Naive thymus-derived CD8-positive, alpha-beta T cell (primary cell): ENCODE data around the gene C1S. TPM values are rescaled to one million over a fixed set of nuclear protein-coding genes. Genes with fewer than 3 reads are reported as not detected.
"Not testable (repeated sequence)": the region's sequence is repeated elsewhere in the genome, so short reads cannot be mapped to it uniquely, and the experiment has no call there.

Experiments used
- ATAC-seq, 2 donors: fragments of 150-1000 bp; cut with Tn5 transposase in 1 of 2; sonication (Bioruptor Pico), chemical (Tn5 transposase) in 1 of 2; 1 replicate in 1 of 2; 2 replicates in 1 of 2; pipeline ENCODE4 v1.10.0; 2021; ENCODE audit warnings: mild to moderate bottlenecking in 2 of 2, moderate library complexity in 2 of 2
- POLR2A ChIA-PET: fragments of 350-600 bp; sonication (Branson Sonifier 250); formaldehyde crosslinking; loops from one replicate; lab custom pipeline; 2021; ENCODE audit warnings: antibody characterized with exemption; lab: Charles Lee
- DNase-seq, 10 donors: peaks; one replicate each; pipeline versions ENCODE4 v3.0.0 to v3.0.0-alpha.2; 2020 to 2022
- H3K27ac Mint-ChIP-seq, 10 donors: one replicate each; pipeline ENCODE4 v1.8.0; 2020 to 2022; ENCODE audit warnings: mild to moderate bottlenecking in 10 of 10, mixed read lengths in 10 of 10, moderate library complexity in 4 of 10, inconsistent platforms in 1 of 10
- H3K27me3 Mint-ChIP-seq, 5 donors: one replicate each; pipeline ENCODE4 v1.8.0; 2021 to 2022; ENCODE audit warnings: mixed read lengths in 5 of 5
- H3K36me3 Mint-ChIP-seq, 3 donors: one replicate each; pipeline ENCODE4 v1.8.0; 2020 to 2022; ENCODE audit warnings: mixed read lengths in 3 of 3, mild to moderate bottlenecking in 2 of 3, inconsistent platforms in 1 of 3
- H3K4me1 Mint-ChIP-seq, 4 donors: one replicate each; pipeline ENCODE4 v1.8.0; 2021 to 2022; ENCODE audit warnings: mixed read lengths in 4 of 4
- H3K4me3 Mint-ChIP-seq, 10 donors: one replicate each; pipeline ENCODE4 v1.8.0; 2020 to 2022; ENCODE audit warnings: mild to moderate bottlenecking in 10 of 10, mixed read lengths in 10 of 10, moderate library complexity in 6 of 10, inconsistent platforms in 1 of 10
- H3K9me3 Mint-ChIP-seq, 9 donors: one replicate each; pipeline ENCODE4 v1.8.0; 2020 to 2022; ENCODE audit warnings: mixed read lengths in 9 of 9, mild to moderate bottlenecking in 3 of 9, inconsistent platforms in 1 of 9, moderate library complexity in 1 of 9
- polyA plus RNA-seq, 3 donors: library from polyadenylated mRNA; unstranded; fragments of 300-500 nt; fragmentation: Illumina TruSeq; gene quantifications; one replicate each; pipeline ENCODE4 v1.2.3, GENCODE V29; 2021
- total RNA-seq, 8 experiments: library from RNA in 2 of 8; stranded (reverse) in 2 of 8; gene quantifications; one replicate each; pipeline ENCODE4 v1.2.3 and lab custom pipeline; 2021 to 2026

The C1S gene
- total and polyA plus RNA-seq, 5 experiments from 2014 or later, result 0.15 to 3.3 (median 2.3) TPM; not detected in 2

GRCh38 chr12:7049445-7049951, 11.0 kb upstream of the C1S start:
- Mint-ChIP-seq H3K4me1 (peaks cover 2 to 14% (median 10%) of the 10 kb centered on the region in 4 donors), H3K27me3 (peaks cover 0 to 11% (median 0%) of the 10 kb centered on the region in 5 donors)
- POLR2A ChIA-PET, DNase-seq, H3K9me3 Mint-ChIP-seq, ATAC-seq, H3K4me3 Mint-ChIP-seq, H3K36me3 Mint-ChIP-seq, H3K27ac Mint-ChIP-seq: not testable (repeated sequence)

- H3K36me3 Mint-ChIP-seq, H3K27ac Mint-ChIP-seq, H3K9me3 Mint-ChIP-seq, H3K4me3 Mint-ChIP-seq, DNase-seq, POLR2A ChIA-PET, ATAC-seq: not testable (repeated sequence)
- Mint-ChIP-seq H3K4me1 (peaks cover 2 to 14% (median 10%) of the 10 kb centered on the region in 4 donors), H3K27me3 (peaks cover 0 to 13% (median 0%) of the 10 kb centered on the region in 5 donors)
Observed at GRCh38 chr12:7049973-7050372, 10.5 kb upstream of the C1S start.

GRCh38 chr12:7054925-7055324, 5.6 kb upstream of the C1S start:
- no peaks in the 10 kb centered on the region for H3K4me1 Mint-ChIP-seq
- DNase-seq (no peak), ATAC-seq (no peak)
- no peak overlapping the region for H3K27ac Mint-ChIP-seq
- H3K27me3 Mint-ChIP-seq, result peaks cover 3 to 24% (median 14%) of the 10 kb centered on the region in 5 donors
- no peaks in the 10 kb centered on the region for H3K36me3 Mint-ChIP-seq
- H3K9me3 Mint-ChIP-seq, result no peaks in the 10 kb centered on the region
- no peak overlapping the region for H3K4me3 Mint-ChIP-seq
- POLR2A ChIA-PET, result no interaction called here

- H3K4me3 Mint-ChIP-seq, H3K27ac Mint-ChIP-seq, POLR2A ChIA-PET, ATAC-seq, DNase-seq, H3K36me3 Mint-ChIP-seq, H3K9me3 Mint-ChIP-seq, H3K4me1 Mint-ChIP-seq: not testable (repeated sequence)
- H3K27me3 Mint-ChIP-seq, result peaks cover 3 to 30% (median 19%) of the 10 kb centered on the region in 5 donors
Observed at GRCh38 chr12:7055736-7056135, 4.8 kb upstream of the C1S start.

- Mint-ChIP-seq H3K9me3 (no peaks in the 10 kb centered on the region), H3K4me1 (no peaks in the 10 kb centered on the region), H3K36me3 (no peaks in the 10 kb centered on the region), H3K4me3 (no peak overlapping the region), H3K27ac (no peak overlapping the region), H3K27me3 (peaks cover 6 to 29% (median 27%) of the 10 kb centered on the region in 5 donors)
- DNase-seq (no peak), ATAC-seq (no peak)
- POLR2A ChIA-PET, result no interaction called here
Observed at GRCh38 chr12:7058163-7058845, 2.2 kb upstream of the C1S start.

GRCh38 chr12:7058850-7059395, 1.6 kb upstream of the C1S start:
- DNase-seq, result no peak
- no peaks in the 10 kb centered on the region for H3K4me1 Mint-ChIP-seq
- H3K27ac Mint-ChIP-seq, result no peak overlapping the region
- POLR2A ChIA-PET, result no interaction called here
- H3K36me3 Mint-ChIP-seq, result no peaks in the 10 kb centered on the region
- H3K9me3 Mint-ChIP-seq, result no peaks in the 10 kb centered on the region
- peaks cover 6 to 29% (median 27%) of the 10 kb centered on the region in 5 donors for H3K27me3 Mint-ChIP-seq
- no peak overlapping the region for H3K4me3 Mint-ChIP-seq
- no peak for ATAC-seq

GRCh38 chr12:7059780-7060179, 738 bp upstream of the C1S start:
- Mint-ChIP-seq H3K4me1 (no peaks in the 10 kb centered on the region), H3K27ac (no peak overlapping the region), H3K36me3 (no peaks in the 10 kb centered on the region), H3K4me3 (no peak overlapping the region), H3K27me3 (peaks cover 6 to 29% (median 22%) of the 10 kb centered on the region in 5 donors), H3K9me3 (no peaks in the 10 kb centered on the region)
- ATAC-seq (no peak), DNase-seq (no peak)
- POLR2A ChIA-PET, result no interaction called here

- Mint-ChIP-seq H3K27ac (no peak overlapping the region), H3K4me1 (no peaks in the 10 kb centered on the region)
Observed at GRCh38 chr12:7061138-7061537, 620 bp downstream of the C1S start.

GRCh38 chr12:7061596-7061995, 1.1 kb downstream of the C1S start:
- Mint-ChIP-seq H3K36me3 (no peaks in the 10 kb centered on the region), H3K4me1 (no peaks in the 10 kb centered on the region), H3K27me3 (peaks cover 8 to 29% (median 18%) of the 10 kb centered on the region in 5 donors), H3K9me3 (no peaks in the 10 kb centered on the region), H3K27ac (no peak overlapping the region), H3K4me3 (no peak overlapping the region)
- DNase-seq, result no peak
- no peak for ATAC-seq
- POLR2A ChIA-PET, result no interaction called here

More at GRCh38 chr12:7061138-7061537, 620 bp downstream of the C1S start:
- no peak overlapping the region for H3K4me3 Mint-ChIP-seq
- no peak for ATAC-seq
- no peak for DNase-seq
- no peaks in the 10 kb centered on the region for H3K9me3 Mint-ChIP-seq
- POLR2A ChIA-PET, result no interaction called here
- peaks cover 8 to 29% (median 18%) of the 10 kb centered on the region in 5 donors for H3K27me3 Mint-ChIP-seq
- H3K36me3 Mint-ChIP-seq, result no peaks in the 10 kb centered on the region

- Mint-ChIP-seq H3K36me3 (no peaks in the 10 kb centered on the region), H3K4me3 (no peak overlapping the region), H3K9me3 (no peaks in the 10 kb centered on the region), H3K27me3 (peaks cover 8 to 19% (median 17%) of the 10 kb centered on the region in 5 donors), H3K4me1 (no peaks in the 10 kb centered on the region), H3K27ac (no peak overlapping the region)
- DNase-seq, result no peak
- POLR2A ChIA-PET, result no interaction called here
- ATAC-seq, result no peak
Observed at GRCh38 chr12:7064516-7064915, 4.0 kb downstream of the C1S start.

GRCh38 chr12:7065073-7065623, 4.6 kb downstream of the C1S start:
- DNase-seq, result no peak
- POLR2A ChIA-PET, result no interaction called here
- no peaks in the 10 kb centered on the region for H3K36me3 Mint-ChIP-seq
- H3K4me3 Mint-ChIP-seq, result no peak overlapping the region
- H3K9me3 Mint-ChIP-seq, result no peaks in the 10 kb centered on the region
- no peak for ATAC-seq
- no peak overlapping the region for H3K27ac Mint-ChIP-seq
- no peaks in the 10 kb centered on the region for H3K4me1 Mint-ChIP-seq
- peaks cover 5 to 18% (median 11%) of the 10 kb centered on the region in 5 donors for H3K27me3 Mint-ChIP-seq

GRCh38 chr12:7066596-7066995, 6.1 kb downstream of the C1S start:
- Mint-ChIP-seq H3K4me3 (no peak overlapping the region), H3K27me3 (peaks cover 2 to 14% (median 2%) of the 10 kb centered on the region in 5 donors), H3K9me3 (no peaks in the 10 kb centered on the region), H3K36me3 (no peaks in the 10 kb centered on the region), H3K27ac (no peak overlapping the region), H3K4me1 (no peaks in the 10 kb centered on the region)
- POLR2A ChIA-PET, result no interaction called here
- DNase-seq (no peak), ATAC-seq (no peak)

GRCh38 chr12:7067096-7067495, 6.6 kb downstream of the C1S start:
- Mint-ChIP-seq H3K4me1 (no peaks in the 10 kb centered on the region), H3K36me3 (no peaks in the 10 kb centered on the region), H3K27me3 (peaks cover 0 to 14% (median 2%) of the 10 kb centered on the region in 5 donors), H3K4me3 (no peak overlapping the region), H3K27ac (peak overlapping the region in 1 of 10 donors; percentile 31), H3K9me3 (no peaks in the 10 kb centered on the region)
- POLR2A ChIA-PET, result no interaction called here
- DNase-seq (no peak), ATAC-seq (no peak)
